H9 (cell line): ENCODE results near the gene MRC1. TPM values are rescaled to one million over a fixed set of nuclear protein-coding genes. Genes with fewer than 3 reads are reported as not detected.

Experiments
- DNase-seq: peaks from one replicate; pipeline ENCODE4 v3.0.0-alpha.2; 2017
- H2AFZ ChIP-seq: one replicate; pipeline ENCODE4 v1.6.1; 2013; ENCODE audit warnings: mild to moderate bottlenecking, low read length, control low read depth, moderate library complexity
- H2AK5ac ChIP-seq: 2 replicates; pipeline ENCODE4 v1.6.1; 2013; ENCODE audit warnings: low read length, control low read depth, mixed read lengths; ENCODE audit not compliant: insufficient read length
- H2BK120ac ChIP-seq: one replicate; pipeline ENCODE4 v1.6.1; 2013; ENCODE audit warnings: low read depth, mild to moderate bottlenecking, low read length, control low read depth, inconsistent platforms; ENCODE audit not compliant: poor library complexity, severe bottlenecking
- H2BK12ac ChIP-seq: 2 replicates; pipeline ENCODE4 v1.6.1; 2013; ENCODE audit warnings: low read length, control low read depth, mixed read lengths, low read depth; ENCODE audit not compliant: insufficient read length
- H2BK15ac ChIP-seq: 2 replicates; pipeline ENCODE4 v1.6.1; 2013; ENCODE audit warnings: low read depth, low read length, control low read depth
- H2BK20ac ChIP-seq: one replicate; pipeline ENCODE4 v1.6.1; 2013; ENCODE audit warnings: low read depth, mild to moderate bottlenecking, low read length, control low read depth, inconsistent platforms; ENCODE audit not compliant: poor library complexity, severe bottlenecking
- H2BK5ac ChIP-seq: 2 replicates; pipeline ENCODE4 v1.6.1; 2013; ENCODE audit warnings: low read length, control low read depth, mixed read lengths; ENCODE audit not compliant: insufficient read length
- H3K14ac ChIP-seq: 2 replicates; pipeline ENCODE4 v1.6.1; 2013; ENCODE audit warnings: low read length, control low read depth; ENCODE audit not compliant: insufficient read depth
- H3K18ac ChIP-seq: 2 replicates; pipeline ENCODE4 v1.6.1; 2013; ENCODE audit warnings: low read depth, mild to moderate bottlenecking, mixed read lengths, low read length, control low read depth; ENCODE audit not compliant: insufficient read length
- H3K23ac ChIP-seq: 2 replicates; pipeline ENCODE4 v1.6.1; 2013; ENCODE audit warnings: low read length, control low read depth, mixed read lengths, low read depth; ENCODE audit not compliant: insufficient read length
- H3K23me2 ChIP-seq: 2 replicates; pipeline ENCODE4 v1.6.1; 2013; ENCODE audit warnings: low read depth, mild to moderate bottlenecking, mixed read lengths, low read length, control low read depth; ENCODE audit not compliant: insufficient read length, poor library complexity, severe bottlenecking
- H3K27ac ChIP-seq: 2 replicates; pipeline ENCODE4 v1.5.1; 2013; ENCODE audit warnings: low read length, control low read depth, mixed read lengths, low read depth; ENCODE audit not compliant: insufficient read length
- H3K27me3 ChIP-seq: 2 replicates; pipeline ENCODE4 v1.6.1; 2013; ENCODE audit warnings: low read length, control low read depth, inconsistent platforms; ENCODE audit not compliant: insufficient read depth
- H3K4ac ChIP-seq: 2 replicates; pipeline ENCODE4 v1.6.1; 2013; ENCODE audit warnings: low read depth, mild to moderate bottlenecking, control low read depth, inconsistent platforms, low read length, moderate library complexity
- H3K4me1 ChIP-seq: 2 replicates; pipeline ENCODE4 v1.6.1; 2013; ENCODE audit warnings: low read length, control low read depth, inconsistent platforms; ENCODE audit not compliant: insufficient read depth
- H3K4me2 ChIP-seq: 2 replicates; pipeline ENCODE4 v1.6.1; 2013; ENCODE audit warnings: low read length, control low read depth, mixed read lengths; ENCODE audit not compliant: insufficient read length, insufficient read depth
- H3K56ac ChIP-seq: 2 replicates; pipeline ENCODE4 v1.6.1; 2013; ENCODE audit warnings: low read depth, mild to moderate bottlenecking, mixed read lengths, low read length, control low read depth; ENCODE audit not compliant: insufficient read length
- H3K79me1 ChIP-seq: 2 replicates; pipeline ENCODE4 v1.6.1; 2013; ENCODE audit warnings: low read depth, mild to moderate bottlenecking, moderate library complexity, low read length, control low read depth, inconsistent platforms; ENCODE audit not compliant: insufficient read depth, poor library complexity, severe bottlenecking
- H3K79me2 ChIP-seq: 2 replicates; pipeline ENCODE4 v1.6.1; 2013; ENCODE audit warnings: low read length, control low read depth, inconsistent platforms; ENCODE audit not compliant: insufficient read depth
- H3K9ac ChIP-seq: 2 replicates; pipeline ENCODE4 v1.6.1; 2013; ENCODE audit warnings: low read length, control low read depth, mixed read lengths; ENCODE audit not compliant: insufficient read length; ENCODE audit errors: extremely low read depth
- H3K9me3 ChIP-seq: one replicate; pipeline ENCODE4 v1.6.1; 2013; ENCODE audit warnings: low read depth, low read length, inconsistent platforms; ENCODE audit not compliant: control insufficient read depth
- H3T11ph ChIP-seq: one replicate; pipeline ENCODE4 v1.6.1; 2013; ENCODE audit warnings: mild to moderate bottlenecking, low read length, control low read depth, inconsistent platforms
- H4K20me1 ChIP-seq: one replicate; pipeline ENCODE4 v1.6.1; 2013; ENCODE audit not compliant: control insufficient read depth, insufficient read length, insufficient read depth
- H4K5ac ChIP-seq: 2 replicates; pipeline ENCODE4 v1.6.1; 2013; ENCODE audit warnings: low read depth, mild to moderate bottlenecking, mixed read lengths, low read length, control low read depth; ENCODE audit not compliant: insufficient read length
- H4K8ac ChIP-seq: replicated peaks from 2 replicates; pipeline ENCODE4 v1.6.1; 2013; ENCODE audit warnings: low read length, control low read depth, mixed read lengths, low read depth; ENCODE audit not compliant: insufficient read length
- H4K91ac ChIP-seq: 2 replicates; pipeline ENCODE4 v1.6.1; 2013; ENCODE audit warnings: low read depth, mild to moderate bottlenecking, moderate library complexity, mixed read lengths, low read length, control low read depth; ENCODE audit not compliant: insufficient read length
- H3K27ac Mint-ChIP-seq, 3 experiments: 2 replicates in 2 of 3; 3 replicates in 1 of 3; pipeline ENCODE4 v1.8.0; 2020 to 2021; ENCODE audit warnings: mixed read lengths in 3 of 3, mild to moderate bottlenecking in 1 of 3, moderate library complexity in 1 of 3
- H3K27me3 Mint-ChIP-seq: 2 replicates; pipeline ENCODE4 v1.8.0; 2021; ENCODE audit warnings: low read depth, mild to moderate bottlenecking, moderate library complexity, mixed read lengths
- H3K36me3 Mint-ChIP-seq, 3 experiments: 2 replicates in 2 of 3; 3 replicates in 1 of 3; pipeline ENCODE4 v1.8.0; 2020 to 2021; ENCODE audit warnings: low read depth in 3 of 3, mixed read lengths in 3 of 3; ENCODE audit not compliant: insufficient read depth in 1 of 3
- H3K4me1 Mint-ChIP-seq, 2 experiments: 2 replicates each; pipeline ENCODE4 v1.8.0; 2020; ENCODE audit warnings: mixed read lengths in 2 of 2
- H3K4me3 Mint-ChIP-seq, 2 experiments: 2 replicates in 1 of 2; 3 replicates in 1 of 2; pipeline ENCODE4 v1.8.0; 2020 to 2021; ENCODE audit warnings: mild to moderate bottlenecking in 2 of 2, mixed read lengths in 2 of 2, moderate library complexity in 1 of 2
- H3K9me3 Mint-ChIP-seq, 2 experiments: 2 replicates in 1 of 2; 3 replicates in 1 of 2; pipeline ENCODE4 v1.8.0; 2020; ENCODE audit warnings: mild to moderate bottlenecking in 2 of 2, mixed read lengths in 2 of 2, moderate library complexity in 1 of 2
- WGBS: extraction: QIAGEN DNeasy Blood & Tissue Kit; methylation state at CpG from one replicate; pipeline ENCODE4 v1.1.7; 2013; ENCODE audit warnings: missing lambda C conversion rate, low lambda C conversion rate, mixed read lengths; ENCODE audit not compliant: insufficient read length; ENCODE audit errors: extremely low coverage; 5-methylcytosine and 5-hydroxymethylcytosine counted together
- total RNA-seq: library from RNA; stranded (reverse); gene quantifications from 2 replicates; pipeline ENCODE4 v1.2.1, GENCODE V29; 2021
- TF ChIP-seq, protein P1 (sequence below): fragments of 200-600 bp; sonication (generic); conservative IDR thresholded peaks from 3 replicates; pipeline ENCODE4 v1.8.0; 2021; ENCODE audit warnings: antibody characterized with exemption, mild to moderate bottlenecking

Gene MRC1
- total RNA-seq, 1 experiment from 2014 or later, result not detected

DNA sequence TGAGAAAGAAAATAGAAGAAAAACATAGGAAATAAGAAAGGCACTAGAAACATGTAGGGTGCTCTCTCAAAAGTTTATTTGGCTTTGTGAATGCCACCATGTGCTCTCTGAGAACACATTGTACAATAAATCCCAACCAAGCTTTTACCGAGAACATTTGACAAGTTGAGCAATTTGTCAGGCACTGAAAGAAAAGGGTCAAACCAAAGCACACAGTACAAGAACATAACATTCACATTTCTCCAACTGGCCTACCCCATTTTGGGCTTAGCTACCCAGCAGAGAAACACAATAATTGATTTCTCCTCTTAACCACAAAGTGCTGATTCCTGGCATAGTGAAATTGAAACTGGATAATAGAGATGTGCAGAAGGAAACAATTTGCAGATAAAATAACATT lies 73.4 kb downstream of the MRC1 start:
- no peak overlapping the region for H2BK120ac ChIP-seq
- H4K8ac ChIP-seq, result no peak overlapping the region
- no peak overlapping the region for H3K18ac ChIP-seq
- DNase-seq, result no peak
- H2BK12ac ChIP-seq, result no peak overlapping the region
- H3K27me3 ChIP-seq, result no peaks in the 10 kb centered on the region
- no peaks in the 10 kb centered on the region for H4K20me1 ChIP-seq
- H3K56ac ChIP-seq, result no peak overlapping the region
- no peak overlapping the region for H4K91ac ChIP-seq
- no peak overlapping the region for H2BK15ac ChIP-seq
- no peak overlapping the region for H2AFZ ChIP-seq
- H3K27me3 Mint-ChIP-seq, result no peaks in the 10 kb centered on the region; the same call in 1 of the 2 replicates
- TF ChIP-seq, protein P1, sequence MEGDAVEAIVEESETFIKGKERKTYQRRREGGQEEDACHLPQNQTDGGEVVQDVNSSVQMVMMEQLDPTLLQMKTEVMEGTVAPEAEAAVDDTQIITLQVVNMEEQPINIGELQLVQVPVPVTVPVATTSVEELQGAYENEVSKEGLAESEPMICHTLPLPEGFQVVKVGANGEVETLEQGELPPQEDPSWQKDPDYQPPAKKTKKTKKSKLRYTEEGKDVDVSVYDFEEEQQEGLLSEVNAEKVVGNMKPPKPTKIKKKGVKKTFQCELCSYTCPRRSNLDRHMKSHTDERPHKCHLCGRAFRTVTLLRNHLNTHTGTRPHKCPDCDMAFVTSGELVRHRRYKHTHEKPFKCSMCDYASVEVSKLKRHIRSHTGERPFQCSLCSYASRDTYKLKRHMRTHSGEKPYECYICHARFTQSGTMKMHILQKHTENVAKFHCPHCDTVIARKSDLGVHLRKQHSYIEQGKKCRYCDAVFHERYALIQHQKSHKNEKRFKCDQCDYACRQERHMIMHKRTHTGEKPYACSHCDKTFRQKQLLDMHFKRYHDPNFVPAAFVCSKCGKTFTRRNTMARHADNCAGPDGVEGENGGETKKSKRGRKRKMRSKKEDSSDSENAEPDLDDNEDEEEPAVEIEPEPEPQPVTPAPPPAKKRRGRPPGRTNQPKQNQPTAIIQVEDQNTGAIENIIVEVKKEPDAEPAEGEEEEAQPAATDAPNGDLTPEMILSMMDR, result no peak
- no peaks in the 10 kb centered on the region; a peak in 2 of 5 replicates for H3K9me3 Mint-ChIP-seq
- H3K9me3 ChIP-seq, result no peaks in the 10 kb centered on the region
- H3K79me2 ChIP-seq, result no peaks in the 10 kb centered on the region
- H4K5ac ChIP-seq, result no peak overlapping the region
- no peaks in the 10 kb centered on the region for H3K4me1 ChIP-seq
- no peak overlapping the region for H2BK20ac ChIP-seq
- no peaks in the 10 kb centered on the region for H3K4me1 Mint-ChIP-seq
- H3K23ac ChIP-seq, result no peak overlapping the region
- H3K14ac ChIP-seq, result no peak overlapping the region
- no peak overlapping the region for H2BK5ac ChIP-seq
- no peak overlapping the region for H2AK5ac ChIP-seq
- WGBS, result no CpG with 5 or more reads among the region's 1 CpG
- no peak overlapping the region for H3K9ac ChIP-seq
- no peaks in the 10 kb centered on the region for H3K36me3 Mint-ChIP-seq
- no peaks in the 10 kb centered on the region for H3K23me2 ChIP-seq
- H3K27ac ChIP-seq, result no peak overlapping the region
- H3K27ac Mint-ChIP-seq, result no peak overlapping the region
- no peak overlapping the region for H3K4me2 ChIP-seq
- H3K4ac ChIP-seq, result no peak overlapping the region
- no peak overlapping the region for H3T11ph ChIP-seq
- no peaks in the 10 kb centered on the region for H3K79me1 ChIP-seq
- no peak overlapping the region for H3K4me3 Mint-ChIP-seq
